NCI-H748 treated with DMSO at 0.1 percent for 48 hours (cell line): ENCODE data around the gene INIP.
"Not testable (repeated sequence)": the region's sequence is repeated elsewhere in the genome, so short reads cannot be mapped to it uniquely, and the experiment has no call there.

Experiments
- DNase-seq: peaks from one replicate; lab custom pipeline; 2025; lab: John Stamatoyannopoulos, UW

INIP gene

DNA sequence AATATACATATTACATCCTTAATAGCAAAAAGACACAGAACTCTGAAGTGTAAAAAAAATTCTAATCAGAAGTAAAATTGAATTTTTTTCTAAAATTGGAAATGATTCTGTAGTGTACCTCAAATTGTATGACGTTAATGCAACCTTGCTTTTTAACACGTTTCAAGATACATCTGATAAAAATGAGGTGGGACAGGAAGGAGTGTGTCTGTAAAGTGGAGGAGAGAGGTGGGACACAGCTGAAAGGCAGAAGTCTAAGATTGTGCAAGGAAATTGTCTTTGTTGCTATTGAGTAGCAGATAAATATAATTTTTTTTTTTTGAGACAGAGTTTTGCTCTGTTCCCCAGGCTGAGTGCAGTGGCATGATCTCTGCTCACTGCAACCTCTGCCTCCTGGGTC is 17.0 kb upstream of the INIP start:
- no peak for DNase-seq

DNA sequence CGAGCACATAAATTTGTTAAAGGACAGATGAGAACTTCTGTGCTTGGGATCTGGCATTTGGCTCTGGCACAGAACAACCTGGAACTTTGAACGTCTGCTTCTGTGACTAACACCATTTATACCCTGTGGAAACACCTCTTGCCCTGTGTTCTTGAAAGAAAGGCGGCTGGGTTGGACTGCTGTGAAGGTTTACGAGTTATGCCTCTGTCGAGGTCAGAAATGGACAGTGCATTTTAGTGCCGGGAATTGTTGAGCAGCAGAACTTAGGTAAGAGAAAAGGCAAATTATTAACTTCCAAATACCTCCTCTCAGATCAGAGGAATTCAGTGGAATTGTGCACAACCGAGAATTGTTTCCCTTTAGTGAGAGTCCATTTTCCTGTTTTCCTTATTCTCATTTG is 14.1 kb upstream of the INIP start:
- no peak for DNase-seq

DNA sequence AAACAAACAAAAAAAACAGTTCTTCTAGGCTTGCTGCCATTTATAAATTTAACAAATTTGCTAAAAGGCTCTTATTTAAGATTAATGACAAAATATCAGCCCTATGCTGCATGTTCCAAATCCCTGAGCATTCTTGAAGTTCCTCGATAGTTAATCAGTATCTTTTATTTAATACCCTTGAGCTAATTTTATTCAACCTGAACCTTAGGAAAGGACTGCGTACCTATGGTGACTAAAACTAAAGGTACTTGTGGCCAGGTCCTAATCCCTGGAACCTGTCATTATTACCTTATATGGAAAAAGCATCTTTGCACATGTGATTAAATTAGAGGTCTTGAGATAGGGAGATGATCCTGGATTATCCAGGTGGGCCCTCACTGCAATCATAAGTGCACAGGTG is 10.5 kb upstream of the INIP start:
- DNase-seq = no peak

DNA sequence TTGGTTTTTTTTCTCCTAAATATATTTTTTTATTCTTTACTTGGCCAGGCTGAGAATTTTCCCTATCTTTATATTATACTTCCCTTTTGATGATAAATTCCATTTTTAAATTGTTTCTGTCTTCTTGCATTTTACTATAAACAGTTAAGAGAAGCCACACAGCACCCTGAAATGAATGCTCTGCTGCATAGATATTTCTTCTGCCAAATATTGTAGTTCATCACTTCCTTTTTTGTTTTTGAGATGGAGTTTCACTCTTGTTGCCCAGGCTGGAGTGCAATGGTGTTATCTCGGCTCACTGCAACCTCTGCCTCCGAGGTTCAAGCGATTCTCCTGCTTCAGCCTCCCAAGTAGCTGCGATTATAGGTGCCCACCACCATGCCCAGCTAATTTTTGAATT is 8.5 kb upstream of the INIP start:
- DNase-seq = no peak

DNA sequence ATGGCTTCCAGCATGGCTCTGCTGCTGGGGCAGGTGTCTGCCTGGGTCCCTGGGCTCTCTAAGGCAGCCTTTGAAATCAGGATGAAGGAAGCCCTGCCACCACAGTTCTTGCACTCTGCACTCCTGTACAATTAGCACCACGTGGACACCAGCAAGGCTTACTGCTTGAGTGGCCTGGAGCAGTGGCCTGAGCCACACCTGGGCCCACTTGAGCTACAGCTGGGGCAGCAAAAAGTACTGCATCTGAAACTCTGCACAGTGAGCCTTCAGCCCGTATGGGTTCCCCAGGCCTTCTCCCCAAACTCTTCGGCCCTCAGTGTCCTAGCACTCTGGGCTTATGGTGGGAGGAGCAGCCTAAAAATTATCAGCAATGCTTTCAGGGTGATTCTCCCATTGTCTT is 8.0 kb upstream of the INIP start:
- DNase-seq = no peak

DNA sequence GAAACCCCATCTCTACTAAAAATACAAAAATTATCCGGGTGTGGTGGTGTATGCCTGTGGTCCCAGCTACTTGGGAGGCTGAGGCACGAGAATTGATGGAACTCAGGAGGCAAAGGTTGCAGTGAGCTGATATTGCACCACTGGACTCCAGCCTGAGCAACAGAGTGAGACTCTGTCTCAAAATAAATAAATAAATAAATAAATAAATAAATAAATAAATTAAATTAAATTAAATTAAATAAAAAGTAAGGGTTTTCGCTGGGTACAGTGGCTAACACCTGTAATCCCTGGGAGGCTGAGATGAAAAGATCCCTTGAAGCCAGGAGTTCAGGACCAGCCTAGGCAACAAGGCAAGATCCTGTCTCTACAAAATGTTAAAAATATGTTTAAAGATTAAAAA is 4.8 kb upstream of the INIP start:
- DNase-seq = not testable (repeated sequence)

DNA sequence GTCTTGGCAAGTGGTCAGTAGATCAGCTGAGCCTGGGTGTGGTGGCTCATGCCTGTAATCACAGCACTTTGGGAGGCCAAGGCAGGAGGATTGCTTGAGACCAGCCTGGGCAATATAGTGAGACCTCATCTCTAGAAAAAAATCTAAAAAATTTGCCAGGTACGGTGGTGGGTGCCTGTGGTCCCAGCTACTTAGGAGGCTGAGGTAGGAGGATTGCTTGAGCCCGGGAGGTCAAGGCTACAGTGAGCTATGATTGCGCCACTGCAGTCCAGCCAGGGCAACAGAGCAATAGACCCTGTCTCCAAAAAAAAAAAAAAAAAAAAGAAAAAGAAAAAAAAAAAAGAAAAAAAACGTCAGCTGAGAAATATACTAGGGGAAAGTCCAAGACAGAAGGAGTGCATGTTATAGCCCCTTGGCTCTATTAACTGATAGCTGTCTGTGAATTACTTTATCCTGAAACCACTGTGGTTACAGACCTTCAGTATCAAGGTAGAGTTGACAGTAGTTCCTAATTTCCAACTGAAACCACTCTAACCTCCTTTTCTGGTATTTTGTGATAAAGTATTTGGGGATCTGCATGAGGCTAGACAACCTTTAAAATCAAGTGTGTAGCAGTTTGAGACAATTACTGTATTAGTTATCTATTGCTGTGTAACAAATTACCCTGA is 2.3 kb upstream of the INIP start:
- no peak for DNase-seq

DNA sequence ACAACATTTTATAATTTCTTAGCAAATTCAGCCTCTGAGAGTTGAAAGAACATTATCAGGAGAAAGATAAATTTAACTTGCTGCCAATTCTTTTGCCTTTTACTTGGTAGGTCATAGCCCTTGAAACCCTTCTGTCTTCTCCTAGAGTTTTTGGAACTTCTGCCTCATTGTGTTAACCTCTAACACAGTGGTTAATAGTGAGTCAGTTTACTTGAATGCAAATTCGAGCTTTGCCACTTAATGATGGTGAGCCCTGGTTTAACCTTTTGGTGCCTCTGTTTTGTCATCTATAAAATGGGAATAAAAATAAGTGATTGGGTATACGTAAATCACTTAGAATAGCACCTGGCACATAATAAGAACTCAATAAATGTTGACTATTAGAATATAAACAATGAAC is 1.8 kb upstream of the INIP start:
- no peak for DNase-seq

DNA sequence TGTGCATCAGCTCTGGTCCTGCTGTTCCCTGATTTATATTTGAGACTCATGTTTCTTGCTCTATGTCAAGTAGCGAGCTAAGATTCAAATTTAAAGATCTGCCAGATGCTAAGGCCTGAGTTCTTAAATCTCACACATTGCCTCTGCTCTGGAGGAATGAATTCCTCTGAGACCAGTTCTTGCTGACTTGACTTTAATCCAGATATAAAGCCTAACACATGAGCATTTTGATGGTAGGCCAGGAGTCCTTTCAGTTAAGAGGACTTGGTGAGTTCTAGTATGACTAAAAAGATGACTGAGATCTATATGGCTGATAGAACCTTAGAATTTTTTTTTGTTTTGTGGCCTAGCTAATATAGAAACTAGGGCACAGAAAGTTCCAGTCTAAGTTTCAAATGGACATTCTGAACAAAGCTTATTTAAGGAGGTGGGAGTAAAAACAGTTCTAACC is 1.3 kb upstream of the INIP start:
- no peak for DNase-seq

DNA sequence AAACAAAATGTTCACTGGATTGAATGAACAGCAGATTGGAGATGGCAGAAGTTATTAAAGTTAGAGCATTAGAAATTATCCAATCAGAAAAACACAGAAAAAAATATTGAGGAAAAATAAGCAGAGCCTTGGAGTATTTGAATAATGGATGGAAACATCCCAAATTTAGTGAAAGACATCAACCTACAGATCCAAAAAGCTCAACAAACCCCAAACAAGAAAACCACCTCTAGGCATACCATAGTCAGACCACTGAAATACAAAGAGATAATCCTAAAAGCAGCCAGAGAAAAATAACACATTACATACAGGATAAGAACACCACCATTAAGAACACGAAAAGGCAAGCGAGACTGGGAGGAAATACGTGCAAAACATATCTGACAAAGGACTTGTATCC is 5.2 kb downstream of the INIP start:
- no peak for DNase-seq

DNA sequence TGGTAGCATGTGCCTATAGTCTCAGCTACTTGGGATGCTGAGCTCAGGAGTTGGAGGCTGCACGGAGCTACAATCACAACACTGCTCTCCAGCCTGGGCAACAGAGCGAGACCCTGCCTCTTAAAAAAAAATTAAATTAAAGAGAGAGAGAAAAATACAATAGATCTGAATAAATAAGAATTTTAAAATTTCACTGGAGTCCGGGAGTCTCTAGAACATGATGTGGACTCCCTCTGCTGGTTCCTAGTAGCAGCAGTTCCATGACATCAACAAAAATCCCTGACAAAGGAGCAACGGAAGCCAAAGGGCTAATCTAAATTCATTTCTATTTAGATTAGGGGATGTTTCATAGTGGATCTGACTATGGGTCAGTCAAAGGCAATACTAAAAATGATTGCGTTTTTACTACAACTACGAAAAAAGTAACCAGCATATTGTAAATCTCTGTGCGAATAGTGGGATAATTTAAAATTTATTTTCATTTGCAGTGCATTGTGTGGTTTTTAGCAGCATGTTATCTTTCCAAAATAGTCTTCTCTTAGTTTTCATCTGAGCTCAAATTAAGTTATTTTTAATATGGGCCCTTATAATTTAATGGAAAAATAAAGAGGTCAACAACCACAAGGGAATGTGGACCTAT is 6.7 kb downstream of the INIP start:
- DNase-seq = no peak

DNA sequence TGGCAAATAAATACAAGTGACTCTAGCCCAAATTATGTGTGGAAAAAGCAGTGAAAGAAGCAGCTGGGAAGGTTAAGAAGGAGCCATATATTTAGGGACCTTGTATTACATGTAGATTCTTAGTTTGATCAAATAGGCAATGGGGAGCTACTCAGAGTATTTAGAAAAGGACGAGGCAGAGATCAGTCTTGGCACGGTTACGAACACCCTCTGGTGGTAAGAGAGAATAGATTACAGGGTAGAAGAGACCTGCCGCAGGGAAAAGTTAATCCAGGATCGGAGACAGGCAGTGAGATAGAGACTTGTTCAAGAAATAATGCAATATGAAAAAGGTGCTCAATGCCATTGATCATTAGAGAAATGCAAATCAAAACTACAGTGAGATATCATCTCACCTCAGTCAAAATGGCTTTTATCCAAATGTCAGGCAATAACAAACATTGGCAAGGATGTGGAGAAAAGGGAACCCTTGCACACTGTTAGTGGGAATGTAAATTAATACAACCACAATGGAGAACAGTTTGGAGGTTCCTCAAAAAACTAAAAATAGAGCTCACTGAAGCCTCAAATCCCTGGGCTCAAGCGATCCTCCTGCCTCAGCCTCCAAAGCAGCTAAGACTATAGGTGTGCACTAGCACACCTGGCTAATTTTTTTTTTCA is 12.0 kb downstream of the INIP start:
- no peak for DNase-seq

DNA sequence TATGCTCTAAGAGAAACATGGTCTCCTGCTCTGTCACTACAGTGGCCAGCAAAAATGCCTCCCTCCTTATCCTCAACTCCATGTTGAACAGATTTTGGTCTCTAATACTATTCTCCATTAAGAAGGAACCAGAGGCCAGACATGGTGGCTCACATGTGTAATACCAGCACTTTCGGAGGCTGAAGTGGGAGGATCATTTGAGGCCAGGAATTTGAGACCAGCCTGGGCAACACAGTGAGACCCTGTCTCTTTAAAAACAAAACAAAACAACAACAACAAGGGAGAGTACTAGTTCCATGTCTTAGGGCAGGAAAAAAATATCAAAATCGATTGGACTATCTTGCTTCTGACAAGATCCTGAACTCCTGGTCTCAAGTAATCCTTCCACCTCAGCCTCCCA is 14.6 kb downstream of the INIP start:
- DNase-seq = no peak

DNA sequence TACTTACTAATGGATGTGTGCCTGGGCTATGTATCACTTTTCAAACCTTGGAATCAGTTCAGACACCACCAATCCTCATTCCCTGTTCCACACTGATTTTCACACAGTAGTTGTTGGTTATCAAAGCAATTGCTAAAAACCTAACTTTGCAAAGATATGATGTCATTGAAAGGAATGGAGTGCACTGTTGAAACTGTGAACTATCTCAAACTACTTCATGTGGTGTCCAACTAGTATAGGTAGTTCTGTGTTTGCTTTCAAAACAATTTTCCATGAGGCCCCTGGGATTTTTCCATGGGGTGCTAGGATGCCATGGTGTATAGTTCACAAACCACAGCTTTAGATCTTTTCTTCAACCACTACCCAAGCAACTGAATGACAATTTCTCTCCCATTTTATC is 17.8 kb downstream of the INIP start:
- DNase-seq = no peak

DNA sequence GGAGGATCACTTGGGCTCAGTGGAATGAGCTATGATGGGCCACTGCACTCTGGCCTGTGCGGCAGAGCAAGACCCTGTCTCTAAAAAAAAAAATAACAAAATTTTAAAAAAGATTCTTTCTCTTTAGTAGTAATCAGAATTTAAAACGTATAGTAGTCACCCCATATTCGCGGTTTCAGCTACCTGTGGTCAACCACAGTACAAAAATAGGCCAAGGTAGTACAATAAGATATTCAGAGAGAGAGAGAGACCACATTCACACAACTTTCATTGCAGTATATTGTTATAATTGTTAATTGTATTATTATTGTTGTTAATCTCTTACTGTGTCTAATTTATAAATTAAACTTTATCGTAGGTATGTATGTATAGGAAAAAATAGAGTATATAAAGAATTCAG is 18.7 kb downstream of the INIP start:
- no peak for DNase-seq

DNA sequence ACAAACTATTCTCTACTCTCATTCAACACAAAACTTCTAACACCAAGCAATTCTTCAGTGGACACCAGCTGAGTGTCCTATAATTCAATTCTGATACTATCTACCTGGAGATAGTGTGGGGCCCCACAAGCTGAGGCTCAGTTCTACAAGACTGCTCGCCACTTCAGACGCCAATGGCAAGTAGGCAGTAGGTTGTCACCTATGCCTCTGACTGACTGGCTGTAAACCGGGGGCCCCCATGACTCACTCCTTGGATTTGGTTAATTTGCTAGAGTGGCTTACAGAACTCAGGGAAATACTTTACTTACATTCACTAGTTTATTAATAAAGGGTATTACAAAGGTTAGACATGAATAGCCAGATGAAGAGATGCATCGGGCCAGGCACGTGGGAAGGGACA is 21.5 kb downstream of the INIP start:
- DNase-seq = no peak

DNA sequence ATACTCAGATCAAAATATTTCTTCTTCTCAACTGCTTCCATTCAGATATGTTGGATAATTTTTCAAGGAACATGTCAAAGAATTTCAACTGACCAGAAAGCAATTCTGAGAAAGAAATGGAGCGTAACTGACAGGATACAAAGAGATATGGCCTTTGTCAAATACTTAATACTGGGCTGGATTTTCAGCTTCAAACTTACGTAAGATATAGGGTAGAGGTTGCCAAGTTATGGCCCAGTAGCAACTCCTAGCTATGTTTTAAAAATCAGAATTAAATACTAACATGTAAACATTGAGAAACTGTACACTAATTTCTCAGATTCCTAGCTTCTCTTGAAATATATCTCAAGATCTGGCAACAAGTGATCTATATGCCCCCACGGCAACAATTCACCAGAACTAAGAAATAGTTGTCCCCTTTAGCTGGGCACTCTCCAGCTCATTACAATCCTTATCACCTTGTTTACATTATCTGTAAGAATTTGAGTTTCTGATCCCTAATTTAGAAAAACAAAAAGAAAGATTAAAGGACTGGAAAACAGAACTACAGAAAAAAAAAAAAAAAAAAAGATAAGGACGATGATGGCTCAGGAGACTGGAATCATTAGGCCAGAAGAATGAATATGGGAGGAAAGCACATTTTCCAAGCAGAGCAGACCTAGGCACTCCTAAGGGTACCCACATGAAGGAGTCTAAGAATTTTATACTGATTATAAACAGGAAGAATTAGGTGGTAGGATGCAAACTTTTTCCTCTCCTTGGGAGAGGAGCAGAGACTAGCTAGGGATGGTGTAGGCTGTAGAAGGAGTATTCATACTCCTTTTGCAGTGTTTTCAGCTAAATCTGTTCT is 23.0 kb downstream of the INIP start:
- no peak for DNase-seq

DNA sequence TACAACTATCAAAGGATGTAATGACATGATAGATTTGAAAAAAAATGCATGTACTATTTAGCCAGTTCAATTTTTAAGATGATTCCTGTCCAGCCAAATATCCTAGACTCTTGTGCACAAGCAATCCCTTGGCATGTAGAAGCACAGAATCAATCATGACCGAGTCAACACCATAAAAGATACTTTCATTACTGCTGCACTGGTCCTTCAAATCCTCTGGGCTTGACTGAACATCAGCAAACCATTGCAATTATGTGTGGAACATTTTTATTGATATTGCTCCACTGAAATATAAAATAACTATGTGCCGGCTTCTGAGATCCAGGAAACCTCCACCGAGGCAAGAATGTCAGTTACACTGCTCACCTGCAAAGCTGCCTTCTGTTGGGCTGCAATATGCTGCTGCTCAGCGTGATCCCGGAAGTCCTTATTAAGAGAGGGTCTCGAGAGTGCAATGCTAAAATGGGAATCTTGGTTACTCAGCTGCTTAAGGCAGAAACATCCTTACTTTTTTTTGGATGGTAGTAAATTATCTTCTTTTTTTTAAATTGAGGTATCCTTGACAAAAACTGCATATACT is 28.7 kb downstream of the INIP start:
- no peak for DNase-seq

DNA sequence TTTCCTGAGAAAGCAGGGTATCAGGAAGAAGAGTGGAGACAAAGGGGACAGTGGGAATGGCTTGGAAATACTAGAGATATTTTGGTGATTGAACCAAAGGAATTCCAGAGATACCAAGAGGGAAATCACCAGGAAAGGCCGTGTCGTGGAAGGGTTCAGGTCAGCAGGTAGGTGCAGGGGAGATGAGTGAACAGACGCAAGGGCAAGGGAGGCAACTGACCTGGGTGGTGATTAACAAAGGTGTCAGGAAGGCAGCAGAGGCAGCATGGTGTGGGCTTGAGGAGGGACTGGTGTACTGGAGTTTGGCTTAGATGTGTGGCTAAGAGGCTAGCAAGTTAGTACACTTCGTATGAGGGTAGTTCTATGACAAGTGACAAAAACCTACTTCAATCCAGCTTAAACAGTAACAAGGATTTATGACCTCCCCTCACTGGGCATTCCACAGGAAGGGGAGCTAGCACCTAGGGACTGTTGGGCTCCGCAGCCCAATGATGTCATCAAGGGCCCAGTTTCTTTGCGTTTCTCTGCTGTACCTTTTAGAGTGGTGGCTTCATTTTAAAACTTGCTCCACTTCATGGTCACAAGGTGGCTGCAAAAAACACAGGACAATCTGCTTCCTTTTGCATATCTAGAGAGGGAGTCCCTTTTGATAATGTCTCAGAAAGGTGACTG is 37.0 kb downstream of the INIP start:
- no peak for DNase-seq

DNA sequence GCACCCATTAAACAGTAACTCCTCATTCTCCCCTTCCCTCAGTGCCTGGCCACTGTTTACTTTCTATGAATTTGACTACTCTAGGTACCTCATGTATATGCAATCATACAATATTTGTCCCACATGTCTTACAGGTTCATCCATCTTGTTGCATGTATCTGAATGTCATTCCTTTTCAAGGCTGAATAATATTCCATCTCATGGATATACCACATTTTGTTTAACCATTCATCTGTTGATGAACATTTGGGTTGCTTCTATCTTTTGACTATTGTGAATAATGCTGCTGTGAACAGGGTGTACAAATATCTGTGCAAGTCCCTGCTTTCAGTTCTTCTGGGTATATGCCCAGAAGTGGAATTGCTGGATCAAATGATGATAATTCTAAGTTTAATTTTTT is 40.9 kb downstream of the INIP start:
- DNase-seq = no peak

DNA sequence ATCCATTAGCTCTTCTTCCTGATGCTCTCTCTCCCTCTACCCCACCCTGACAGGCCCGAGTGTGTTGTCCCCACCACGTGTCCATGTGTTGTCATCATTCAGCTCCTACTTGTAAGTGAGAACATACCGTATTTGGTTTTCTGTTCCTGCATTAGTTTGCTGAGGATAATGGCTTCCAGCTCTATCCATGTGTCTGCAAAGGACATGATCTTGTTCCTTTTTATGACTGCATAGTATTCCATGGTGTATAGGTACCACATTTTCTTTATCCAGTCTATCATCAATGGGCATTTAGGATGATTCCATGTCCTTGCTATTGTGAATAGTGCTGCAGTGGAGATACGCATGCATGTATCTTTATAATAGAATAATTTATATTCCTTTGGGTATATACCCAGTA is 44.7 kb downstream of the INIP start:
- DNase-seq = not testable (repeated sequence)
